HEK293 (cell line): ENCODE results near the gene ANKRD40CL.

Experiments
- GFI1B ChIP-seq: fragments of 450-650 bp; formaldehyde crosslinking; IDR thresholded peaks from 2 replicates; pipeline ENCODE4 v1.5.1; 2016; ENCODE audit warnings: missing biosample characterization, missing genetic modification characterization
- HOXC10 ChIP-seq: sonication (generic); formaldehyde crosslinking; IDR thresholded peaks from 2 replicates; pipeline ENCODE4 v1.8.1; 2023; ENCODE audit warnings: mild to moderate bottlenecking, missing genetic modification reagents
- KLF8 ChIP-seq: fragments of 450-650 bp; formaldehyde crosslinking; IDR thresholded peaks from 2 replicates; pipeline ENCODE4 v1.5.1; 2016; ENCODE audit warnings: missing biosample characterization, missing genetic modification characterization
- PRDM6 ChIP-seq: fragments of 450-650 bp; formaldehyde crosslinking; IDR thresholded peaks from 2 replicates; pipeline ENCODE4 v1.5.1; 2017; ENCODE audit warnings: missing biosample characterization, missing genetic modification characterization
- REPIN1 ChIP-seq: fragments of 450-650 bp; formaldehyde crosslinking; IDR thresholded peaks from 2 replicates; pipeline ENCODE4 v1.5.1; 2017; ENCODE audit warnings: missing biosample characterization, missing genetic modification characterization, low read depth
- TCF7L2 ChIP-seq: IDR thresholded peaks from 2 replicates; pipeline ENCODE4 v1.6.1; 2011; ENCODE audit warnings: low read depth, mild to moderate bottlenecking, inconsistent platforms, low read length, moderate library complexity, borderline replicate concordance
- YY1 ChIP-seq: fragments of 450-650 bp; formaldehyde crosslinking; IDR thresholded peaks from 2 replicates; pipeline ENCODE4 v1.5.1; 2018; ENCODE audit warnings: missing biosample characterization, missing genetic modification characterization
- ZBTB21 ChIP-seq: fragments of 450-650 bp; formaldehyde crosslinking; IDR thresholded peaks from 2 replicates; pipeline ENCODE4 v1.5.1; 2017; ENCODE audit warnings: missing biosample characterization, missing genetic modification characterization
- ZFP37 ChIP-seq: fragments of 450-650 bp; formaldehyde crosslinking; IDR thresholded peaks from 2 replicates; pipeline ENCODE4 v1.5.1; 2016; ENCODE audit warnings: missing biosample characterization, missing genetic modification characterization
- ZNF133 ChIP-seq: fragments of 450-650 bp; formaldehyde crosslinking; IDR thresholded peaks from 2 replicates; pipeline ENCODE4 v1.5.1; 2016; ENCODE audit warnings: missing biosample characterization, missing genetic modification characterization
- ZNF138 ChIP-seq: fragments of 450-650 bp; formaldehyde crosslinking; IDR thresholded peaks from 2 replicates; pipeline ENCODE4 v1.5.1; 2016; ENCODE audit warnings: missing biosample characterization, missing genetic modification characterization, borderline replicate concordance
- ZNF18 ChIP-seq: fragments of 450-650 bp; formaldehyde crosslinking; IDR thresholded peaks from 2 replicates; pipeline ENCODE4 v1.5.1; 2016; ENCODE audit warnings: missing biosample characterization, missing genetic modification characterization
- ZNF202 ChIP-seq: fragments of 450-650 bp; formaldehyde crosslinking; IDR thresholded peaks from 2 replicates; pipeline ENCODE4 v1.5.1; 2016; ENCODE audit warnings: missing biosample characterization, missing genetic modification characterization, borderline replicate concordance
- ZNF214 ChIP-seq: fragments of 450-650 bp; formaldehyde crosslinking; IDR thresholded peaks from 2 replicates; pipeline ENCODE4 v1.5.1; 2017; ENCODE audit warnings: missing biosample characterization, mild to moderate bottlenecking, missing genetic modification characterization, borderline replicate concordance
- ZNF221 ChIP-seq: fragments of 450-650 bp; formaldehyde crosslinking; IDR thresholded peaks from 2 replicates; pipeline ENCODE4 v1.5.1; 2017; ENCODE audit warnings: missing biosample characterization, missing genetic modification characterization, borderline replicate concordance
- ZNF266 ChIP-seq: fragments of 450-650 bp; formaldehyde crosslinking; IDR thresholded peaks from 2 replicates; pipeline ENCODE4 v1.5.1; 2016; ENCODE audit warnings: missing biosample characterization, missing genetic modification characterization, low read depth
- ZNF274 ChIP-seq, 2 experiments: fragments of 200-500 bp in 1 of 2; fragments of 450-650 bp in 1 of 2; sonication (Bioruptor generic) in 1 of 2; formaldehyde crosslinking in 1 of 2; IDR thresholded peaks; 2 replicates each; pipeline versions ENCODE4 v1.5.1 to v1.6.1; 2014 to 2016; ENCODE audit warnings: borderline replicate concordance in 1 of 2, inconsistent platforms in 1 of 2, low read length in 1 of 2, missing biosample characterization in 1 of 2, missing genetic modification characterization in 1 of 2
- ZNF37A ChIP-seq: fragments of 450-650 bp; IDR thresholded peaks from 2 replicates; pipeline ENCODE4 v1.5.1; 2018; ENCODE audit warnings: missing biosample characterization, missing genetic modification characterization
- ZNF391 ChIP-seq: fragments of 450-650 bp; formaldehyde crosslinking; IDR thresholded peaks from 2 replicates; pipeline ENCODE4 v1.5.1; 2016; ENCODE audit warnings: low read depth, missing biosample characterization, missing genetic modification characterization, borderline replicate concordance
- ZNF530 ChIP-seq: fragments of 450-650 bp; formaldehyde crosslinking; IDR thresholded peaks from 2 replicates; pipeline ENCODE4 v1.5.1; 2016; ENCODE audit warnings: low read depth, missing biosample characterization, missing genetic modification characterization
- ZNF621 ChIP-seq: fragments of 450-650 bp; formaldehyde crosslinking; IDR thresholded peaks from 2 replicates; pipeline ENCODE4 v1.5.1; 2017; ENCODE audit warnings: missing biosample characterization, missing genetic modification characterization
- ZNF791 ChIP-seq: fragments of 450-650 bp; formaldehyde crosslinking; IDR thresholded peaks from 2 replicates; pipeline ENCODE4 v1.5.1; 2016; ENCODE audit warnings: missing biosample characterization, missing genetic modification characterization
- ZNF837 ChIP-seq: fragments of 450-650 bp; formaldehyde crosslinking; IDR thresholded peaks from 2 replicates; pipeline ENCODE4 v1.5.1; 2016; ENCODE audit warnings: missing biosample characterization, missing genetic modification characterization
- TF ChIP-seq, protein P1 (sequence below): fragments of 450-650 bp; formaldehyde crosslinking; IDR thresholded peaks from 2 replicates; pipeline ENCODE4 v1.5.1; 2016; ENCODE audit warnings: missing biosample characterization, missing genetic modification characterization
- TF ChIP-seq, protein P2 (sequence below): fragments of 450-650 bp; IDR thresholded peaks from 2 replicates; pipeline ENCODE4 v1.5.1; 2018; ENCODE audit warnings: missing biosample characterization, missing genetic modification characterization
- TF ChIP-seq, protein P3 (sequence below): fragments of 450-650 bp; formaldehyde crosslinking; IDR thresholded peaks from 2 replicates; pipeline ENCODE4 v1.5.1; 2016; ENCODE audit warnings: missing biosample characterization, missing genetic modification characterization
- TF ChIP-seq, protein P4 (sequence below): fragments of 450-650 bp; formaldehyde crosslinking; IDR thresholded peaks from 2 replicates; pipeline ENCODE4 v1.5.1; 2017; ENCODE audit warnings: missing biosample characterization, missing genetic modification characterization

ANKRD40CL gene

DNA sequence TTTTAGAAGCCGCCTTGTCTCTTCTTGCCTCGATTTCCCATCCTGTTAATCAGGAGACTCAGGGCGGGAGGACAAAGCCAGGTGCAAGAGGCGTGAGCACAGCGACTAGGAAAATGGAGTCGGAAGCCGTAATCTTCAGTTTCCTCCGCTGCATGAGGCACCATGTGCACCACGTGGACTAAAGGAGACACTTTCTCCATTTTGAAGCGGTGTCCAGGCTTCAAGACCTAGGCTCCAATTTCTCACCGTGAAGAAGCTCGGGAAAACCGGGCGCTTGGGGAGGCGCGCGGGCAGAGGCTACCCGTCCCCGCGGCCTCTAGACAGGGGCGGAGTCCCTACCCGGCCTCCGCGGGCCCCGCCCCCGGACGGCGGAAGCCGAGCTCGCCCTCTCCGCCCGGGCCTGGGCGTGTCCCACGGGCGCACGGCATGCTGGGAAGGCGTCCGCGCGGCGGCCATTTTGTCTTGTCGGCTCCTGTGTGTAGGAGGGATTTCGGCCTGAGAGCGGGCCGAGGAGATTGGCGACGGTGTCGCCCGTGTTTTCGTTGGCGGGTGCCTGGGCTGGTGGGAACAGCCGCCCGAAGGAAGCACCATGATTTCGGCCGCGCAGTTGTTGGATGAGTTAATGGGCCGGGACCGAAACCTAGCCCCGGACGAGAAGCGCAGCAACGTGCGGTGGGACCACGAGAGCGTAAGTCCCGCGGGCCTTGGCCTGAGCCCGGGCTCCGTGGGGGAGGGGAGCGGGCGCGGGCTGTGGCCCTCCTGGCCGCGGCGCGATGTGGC lies 48.0 kb downstream of the ANKRD40CL start, which contains the start of gene LUC7L3 (continued):
- TF ChIP-seq REPIN1 (no peak), ZNF530 (0 out of 2 replicates have a peak, but pooled peaks have one; percentile 36), ZNF266 (tag by site-specific recombination) (no peak), ZNF221 (tag by site-specific recombination) (no peak), YY1 (tag by site-specific recombination) (peak; percentile 87; the same call in 1 of the 2 replicates), TCF7L2 (no peak), ZNF18 (tag by site-specific recombination) (peak; percentile 86; the same call in 1 of the 2 replicates), ZNF621 (tag by site-specific recombination) (no peak), ZNF391 (peak; percentile 50; the same call in 1 of the 2 replicates), ZNF214 (tag by site-specific recombination) (no peak), ZNF37A (tag by site-specific recombination) (no peak), ZNF133 (no peak), ZNF791 (tag by site-specific recombination) (no peak), ZNF837 (tag by site-specific recombination) (no peak), KLF8 (tag by site-specific recombination) (peak; percentile 95), ZBTB21 (no peak), GFI1B (tag by site-specific recombination) (no peak), PRDM6 (tag by site-specific recombination) (no peak), ZFP37 (tag by site-specific recombination) (peak; percentile 92), HOXC10 (CRISPR knock-in tag) (no peak), ZNF202 (tag by site-specific recombination) (no peak), ZNF138 (tag by site-specific recombination) (no peak), ZNF274 (IDR thresholded peaks at IDR 0.05; ENCODE audit: low read length) (no peak), ZNF274 (tag by site-specific recombination; IDR thresholded peaks at IDR 0.05; ENCODE audit: borderline replicate concordance) (no peak)
- TF ChIP-seq, protein P1, sequence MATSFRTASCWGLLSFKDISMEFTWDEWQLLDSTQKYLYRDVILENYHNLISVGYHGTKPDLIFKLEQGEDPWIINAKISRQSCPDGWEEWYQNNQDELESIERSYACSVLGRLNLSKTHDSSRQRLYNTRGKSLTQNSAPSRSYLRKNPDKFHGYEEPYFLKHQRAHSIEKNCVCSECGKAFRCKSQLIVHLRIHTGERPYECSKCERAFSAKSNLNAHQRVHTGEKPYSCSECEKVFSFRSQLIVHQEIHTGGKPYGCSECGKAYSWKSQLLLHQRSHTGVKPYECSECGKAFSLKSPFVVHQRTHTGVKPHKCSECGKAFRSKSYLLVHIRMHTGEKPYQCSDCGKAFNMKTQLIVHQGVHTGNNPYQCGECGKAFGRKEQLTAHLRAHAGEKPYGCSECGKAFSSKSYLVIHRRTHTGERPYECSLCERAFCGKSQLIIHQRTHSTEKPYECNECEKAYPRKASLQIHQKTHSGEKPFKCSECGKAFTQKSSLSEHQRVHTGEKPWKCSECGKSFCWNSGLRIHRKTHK (tag by site-specific recombination) = no peak
- TF ChIP-seq, protein P2, sequence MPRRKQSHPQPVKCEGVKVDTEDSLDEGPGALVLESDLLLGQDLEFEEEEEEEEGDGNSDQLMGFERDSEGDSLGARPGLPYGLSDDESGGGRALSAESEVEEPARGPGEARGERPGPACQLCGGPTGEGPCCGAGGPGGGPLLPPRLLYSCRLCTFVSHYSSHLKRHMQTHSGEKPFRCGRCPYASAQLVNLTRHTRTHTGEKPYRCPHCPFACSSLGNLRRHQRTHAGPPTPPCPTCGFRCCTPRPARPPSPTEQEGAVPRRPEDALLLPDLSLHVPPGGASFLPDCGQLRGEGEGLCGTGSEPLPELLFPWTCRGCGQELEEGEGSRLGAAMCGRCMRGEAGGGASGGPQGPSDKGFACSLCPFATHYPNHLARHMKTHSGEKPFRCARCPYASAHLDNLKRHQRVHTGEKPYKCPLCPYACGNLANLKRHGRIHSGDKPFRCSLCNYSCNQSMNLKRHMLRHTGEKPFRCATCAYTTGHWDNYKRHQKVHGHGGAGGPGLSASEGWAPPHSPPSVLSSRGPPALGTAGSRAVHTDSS = no peak
- TF ChIP-seq, protein P3, sequence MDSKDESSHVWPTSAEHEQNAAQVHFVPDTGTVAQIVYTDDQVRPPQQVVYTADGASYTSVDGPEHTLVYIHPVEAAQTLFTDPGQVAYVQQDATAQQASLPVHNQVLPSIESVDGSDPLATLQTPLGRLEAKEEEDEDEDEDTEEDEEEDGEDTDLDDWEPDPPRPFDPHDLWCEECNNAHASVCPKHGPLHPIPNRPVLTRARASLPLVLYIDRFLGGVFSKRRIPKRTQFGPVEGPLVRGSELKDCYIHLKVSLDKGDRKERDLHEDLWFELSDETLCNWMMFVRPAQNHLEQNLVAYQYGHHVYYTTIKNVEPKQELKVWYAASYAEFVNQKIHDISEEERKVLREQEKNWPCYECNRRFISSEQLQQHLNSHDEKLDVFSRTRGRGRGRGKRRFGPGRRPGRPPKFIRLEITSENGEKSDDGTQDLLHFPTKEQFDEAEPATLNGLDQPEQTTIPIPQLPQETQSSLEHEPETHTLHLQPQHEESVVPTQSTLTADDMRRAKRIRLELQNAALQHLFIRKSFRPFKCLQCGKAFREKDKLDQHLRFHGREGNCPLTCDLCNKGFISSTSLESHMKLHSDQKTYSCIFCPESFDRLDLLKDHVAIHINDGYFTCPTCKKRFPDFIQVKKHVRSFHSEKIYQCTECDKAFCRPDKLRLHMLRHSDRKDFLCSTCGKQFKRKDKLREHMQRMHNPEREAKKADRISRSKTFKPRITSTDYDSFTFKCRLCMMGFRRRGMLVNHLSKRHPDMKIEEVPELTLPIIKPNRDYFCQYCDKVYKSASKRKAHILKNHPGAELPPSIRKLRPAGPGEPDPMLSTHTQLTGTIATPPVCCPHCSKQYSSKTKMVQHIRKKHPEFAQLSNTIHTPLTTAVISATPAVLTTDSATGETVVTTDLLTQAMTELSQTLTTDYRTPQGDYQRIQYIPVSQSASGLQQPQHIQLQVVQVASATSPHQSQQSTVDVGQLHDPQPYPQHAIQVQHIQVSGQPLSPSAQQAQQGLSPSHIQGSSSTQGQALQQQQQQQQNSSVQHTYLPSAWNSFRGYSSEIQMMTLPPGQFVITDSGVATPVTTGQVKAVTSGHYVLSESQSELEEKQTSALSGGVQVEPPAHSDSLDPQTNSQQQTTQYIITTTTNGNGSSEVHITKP (tag by site-specific recombination) = no peak
- TF ChIP-seq, protein P4, sequence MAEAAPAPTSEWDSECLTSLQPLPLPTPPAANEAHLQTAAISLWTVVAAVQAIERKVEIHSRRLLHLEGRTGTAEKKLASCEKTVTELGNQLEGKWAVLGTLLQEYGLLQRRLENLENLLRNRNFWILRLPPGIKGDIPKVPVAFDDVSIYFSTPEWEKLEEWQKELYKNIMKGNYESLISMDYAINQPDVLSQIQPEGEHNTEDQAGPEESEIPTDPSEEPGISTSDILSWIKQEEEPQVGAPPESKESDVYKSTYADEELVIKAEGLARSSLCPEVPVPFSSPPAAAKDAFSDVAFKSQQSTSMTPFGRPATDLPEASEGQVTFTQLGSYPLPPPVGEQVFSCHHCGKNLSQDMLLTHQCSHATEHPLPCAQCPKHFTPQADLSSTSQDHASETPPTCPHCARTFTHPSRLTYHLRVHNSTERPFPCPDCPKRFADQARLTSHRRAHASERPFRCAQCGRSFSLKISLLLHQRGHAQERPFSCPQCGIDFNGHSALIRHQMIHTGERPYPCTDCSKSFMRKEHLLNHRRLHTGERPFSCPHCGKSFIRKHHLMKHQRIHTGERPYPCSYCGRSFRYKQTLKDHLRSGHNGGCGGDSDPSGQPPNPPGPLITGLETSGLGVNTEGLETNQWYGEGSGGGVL (tag by site-specific recombination) = no peak
